Measurements from ENCODE around the gene CTSH. TPM values are rescaled to one million over a fixed set of nuclear protein-coding genes. Genes with fewer than 3 reads are reported as not detected.

The CTSH gene
- total RNA-seq = 32.3 TPM

GRCh38 chr15:78944669-78945407 is at the start of gene CTSH:
TSS of gene CTSH (minus strand) at chr15:78945046. CDS start at chr15:78944981, 65 bp downstream.

GRCh38 chr15:78872155-78872971 is 72.5 kb downstream of the CTSH start, which contains the start of gene MORF4L1:
TSS of gene MORF4L1 (plus strand) at chr15:78872890. CDS start at chr15:78873018, 128 bp downstream.

Small RNA genes lying within 50 kb of the gene (small RNA-seq; reads per million reads assigned to genes)
- gene RNU6-415P = not detected

Other genes starting within 250 kb of the CTSH start
- gene ADAMTS7, start 133.6 kb downstream of the CTSH start, total RNA-seq = 6.0 TPM
- 931 TPM for gene MORF4L1, start 72.2 kb downstream of the CTSH start, total RNA-seq
- 26.1 TPM for gene RASGRF1, start 145.7 kb upstream of the CTSH start, total RNA-seq